Choroid plexus epithelial cell (primary cell): Measurements from ENCODE around the gene HEXIM1.

ENCODE experiments used
- DNase-seq: peaks from one replicate; pipeline ENCODE4 v3.0.0-alpha.2; 2010; ENCODE audit warnings: low read depth
- H3K4me3 ChIP-seq: 2 replicates; pipeline ENCODE4 v1.5.1; 2011; ENCODE audit warnings: low read depth, mild to moderate bottlenecking, control low read depth, low read length, moderate library complexity
- TF ChIP-seq, protein P1 (sequence below): conservative IDR thresholded peaks from 2 replicates; pipeline ENCODE4 v1.5.1; 2011; ENCODE audit warnings: low read depth, mild to moderate bottlenecking, control low read depth, inconsistent platforms, low read length, moderate library complexity

HEXIM1 gene

DNA sequence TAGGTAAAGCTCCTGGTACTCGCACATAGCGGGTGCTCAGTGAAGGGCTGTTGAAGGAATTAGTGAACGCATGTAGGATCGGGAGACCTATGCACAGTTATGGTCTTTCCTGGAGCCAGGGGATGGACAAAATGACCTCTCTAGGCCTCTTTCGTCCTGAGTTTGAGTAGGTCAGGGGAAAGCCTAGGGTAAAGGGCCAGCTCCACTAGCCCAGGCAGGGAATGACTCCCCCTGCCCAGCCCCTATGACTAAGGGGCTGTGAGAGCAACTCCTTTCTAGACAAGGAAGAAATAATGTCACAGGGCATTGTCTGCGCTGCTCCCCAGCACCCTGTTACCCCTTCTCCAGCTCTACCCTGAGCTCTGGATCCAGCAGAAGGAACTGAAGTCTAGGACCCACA is 48.8 kb downstream of the HEXIM1 start:
- TF ChIP-seq, protein P1, sequence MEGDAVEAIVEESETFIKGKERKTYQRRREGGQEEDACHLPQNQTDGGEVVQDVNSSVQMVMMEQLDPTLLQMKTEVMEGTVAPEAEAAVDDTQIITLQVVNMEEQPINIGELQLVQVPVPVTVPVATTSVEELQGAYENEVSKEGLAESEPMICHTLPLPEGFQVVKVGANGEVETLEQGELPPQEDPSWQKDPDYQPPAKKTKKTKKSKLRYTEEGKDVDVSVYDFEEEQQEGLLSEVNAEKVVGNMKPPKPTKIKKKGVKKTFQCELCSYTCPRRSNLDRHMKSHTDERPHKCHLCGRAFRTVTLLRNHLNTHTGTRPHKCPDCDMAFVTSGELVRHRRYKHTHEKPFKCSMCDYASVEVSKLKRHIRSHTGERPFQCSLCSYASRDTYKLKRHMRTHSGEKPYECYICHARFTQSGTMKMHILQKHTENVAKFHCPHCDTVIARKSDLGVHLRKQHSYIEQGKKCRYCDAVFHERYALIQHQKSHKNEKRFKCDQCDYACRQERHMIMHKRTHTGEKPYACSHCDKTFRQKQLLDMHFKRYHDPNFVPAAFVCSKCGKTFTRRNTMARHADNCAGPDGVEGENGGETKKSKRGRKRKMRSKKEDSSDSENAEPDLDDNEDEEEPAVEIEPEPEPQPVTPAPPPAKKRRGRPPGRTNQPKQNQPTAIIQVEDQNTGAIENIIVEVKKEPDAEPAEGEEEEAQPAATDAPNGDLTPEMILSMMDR, result no peak
- no peak for DNase-seq

DNA sequence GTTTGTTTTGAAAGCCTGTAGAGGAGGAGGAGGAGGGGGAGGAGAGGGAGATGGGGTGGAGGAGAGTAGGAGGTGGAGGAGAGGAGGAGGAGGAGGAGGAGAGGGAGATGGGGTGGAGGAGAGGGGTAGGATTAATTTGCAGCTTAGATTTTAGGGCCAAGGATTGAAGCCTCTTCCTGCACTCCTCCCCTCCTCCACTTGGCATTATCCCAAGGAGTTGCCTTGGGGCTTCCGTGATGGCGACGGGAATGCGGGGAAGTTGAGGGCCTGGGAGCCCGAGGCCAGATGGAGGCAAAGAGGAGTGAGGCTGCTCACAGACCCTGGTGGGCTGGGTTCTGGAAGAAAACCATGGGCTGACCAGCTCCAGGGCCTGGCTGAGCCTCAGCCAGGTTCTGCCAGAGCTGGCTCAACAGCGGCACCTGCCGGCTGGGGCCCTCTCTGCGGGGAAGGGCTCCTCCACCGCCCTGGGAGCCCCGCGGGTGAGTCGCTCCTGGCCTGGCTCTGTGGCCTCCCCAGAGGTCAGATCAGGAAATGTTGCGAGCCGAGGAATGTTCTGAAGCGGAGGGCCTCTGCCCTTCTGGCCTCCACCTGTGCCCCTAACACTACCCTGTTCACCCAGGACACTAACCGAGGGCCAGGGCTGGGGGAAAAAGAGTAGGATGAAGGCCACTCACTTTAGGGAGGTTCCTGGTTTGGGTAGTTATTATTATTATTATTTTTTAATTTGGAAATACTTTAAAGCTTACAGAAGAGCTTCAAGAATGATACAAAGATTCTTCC is 49.5 kb downstream of the HEXIM1 start:
- TF ChIP-seq, protein P1, result peak; percentile 97
- H3K4me3 ChIP-seq, result peak overlapping the region; percentile 26
- DNase-seq, result peak; percentile 84

More for the DNA sequence above, 48.8 kb downstream of the HEXIM1 start:
- H3K4me3 ChIP-seq, result no peak overlapping the region

DNA sequence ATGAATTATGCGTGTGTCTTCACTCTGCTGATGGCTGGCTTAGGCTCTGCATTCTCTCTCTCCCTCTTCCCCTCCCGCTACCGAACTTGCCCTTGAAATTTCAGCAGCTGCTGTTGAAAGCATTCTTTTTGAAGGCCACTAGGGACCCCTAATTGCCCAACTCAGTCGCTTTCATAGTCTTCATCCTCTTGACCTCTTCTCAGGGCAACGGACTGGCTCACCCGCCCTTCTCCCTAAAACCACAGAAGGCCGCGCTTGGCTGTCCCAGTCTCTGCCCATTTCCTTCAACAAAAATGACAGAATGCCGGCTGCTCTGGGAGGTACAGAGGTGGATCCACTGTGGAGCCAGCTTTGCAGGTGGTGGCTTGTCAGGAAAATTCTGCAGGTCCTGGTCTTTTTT is 52.4 kb downstream of the HEXIM1 start:
- TF ChIP-seq, protein P1, result peak; percentile 15
- no peak overlapping the region for H3K4me3 ChIP-seq
- peak; percentile 39 for DNase-seq

DNA sequence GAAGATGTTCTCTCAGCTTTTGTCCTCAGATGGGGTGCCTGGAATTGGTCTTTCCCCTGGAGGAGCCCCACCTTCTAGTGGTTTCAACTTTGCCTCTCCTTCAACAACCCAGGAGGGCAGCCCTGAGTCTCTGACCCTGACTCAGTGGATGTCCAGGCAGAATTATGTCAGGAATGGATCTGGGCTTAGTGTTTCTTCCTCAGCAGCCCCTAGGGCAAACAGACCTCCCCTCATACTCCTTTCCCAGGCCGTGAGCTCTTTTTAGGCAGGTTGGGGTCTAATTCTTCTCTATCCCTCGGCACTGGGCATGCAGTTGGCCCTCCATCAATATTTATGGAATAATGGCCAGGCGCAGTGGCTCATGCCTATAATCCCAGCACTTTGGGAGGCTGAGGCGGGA is 53.2 kb downstream of the HEXIM1 start:
- no peak for DNase-seq
- TF ChIP-seq, protein P1, result no peak
- no peak overlapping the region for H3K4me3 ChIP-seq
